B cell (primary cell): Measurements from ENCODE around the gene PPP1R9A.

ENCODE experiments used
- EZH2 ChIP-seq: IDR thresholded peaks from 2 replicates; pipeline ENCODE4 v1.6.1; 2012; ENCODE audit warnings: borderline replicate concordance, low read depth, mild to moderate bottlenecking, moderate library complexity, low read length; ENCODE audit not compliant: insufficient read depth, poor library complexity, severe bottlenecking
- TF ChIP-seq, protein P1 (sequence below): fragments of 200-600 bp; IDR thresholded peaks from one replicate; pipeline ENCODE4 v1.8.0; 2022; ENCODE audit warnings: antibody characterized with exemption, mild to moderate bottlenecking

DNA sequence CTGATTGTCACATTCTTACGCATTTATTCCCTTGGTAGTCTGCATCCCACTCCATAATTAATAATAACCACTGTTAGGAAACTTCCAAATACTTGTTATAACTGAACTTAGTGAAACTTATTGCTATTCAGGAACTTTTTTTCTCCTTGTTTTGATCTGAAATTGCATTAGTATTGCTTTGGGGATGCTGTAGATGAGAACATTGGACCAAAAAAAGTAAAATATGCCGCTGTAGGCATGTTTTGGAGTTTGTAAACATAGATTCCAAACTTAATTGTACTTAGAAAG, 1.7 kb downstream of the PPP1R9A start:
- TF ChIP-seq EZH2, result no peak
- TF ChIP-seq, protein P1, sequence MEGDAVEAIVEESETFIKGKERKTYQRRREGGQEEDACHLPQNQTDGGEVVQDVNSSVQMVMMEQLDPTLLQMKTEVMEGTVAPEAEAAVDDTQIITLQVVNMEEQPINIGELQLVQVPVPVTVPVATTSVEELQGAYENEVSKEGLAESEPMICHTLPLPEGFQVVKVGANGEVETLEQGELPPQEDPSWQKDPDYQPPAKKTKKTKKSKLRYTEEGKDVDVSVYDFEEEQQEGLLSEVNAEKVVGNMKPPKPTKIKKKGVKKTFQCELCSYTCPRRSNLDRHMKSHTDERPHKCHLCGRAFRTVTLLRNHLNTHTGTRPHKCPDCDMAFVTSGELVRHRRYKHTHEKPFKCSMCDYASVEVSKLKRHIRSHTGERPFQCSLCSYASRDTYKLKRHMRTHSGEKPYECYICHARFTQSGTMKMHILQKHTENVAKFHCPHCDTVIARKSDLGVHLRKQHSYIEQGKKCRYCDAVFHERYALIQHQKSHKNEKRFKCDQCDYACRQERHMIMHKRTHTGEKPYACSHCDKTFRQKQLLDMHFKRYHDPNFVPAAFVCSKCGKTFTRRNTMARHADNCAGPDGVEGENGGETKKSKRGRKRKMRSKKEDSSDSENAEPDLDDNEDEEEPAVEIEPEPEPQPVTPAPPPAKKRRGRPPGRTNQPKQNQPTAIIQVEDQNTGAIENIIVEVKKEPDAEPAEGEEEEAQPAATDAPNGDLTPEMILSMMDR, result no peak
